B cell (primary cell): ENCODE results near the gene PIP4K2C. TPM values are rescaled to one million over a fixed set of nuclear protein-coding genes. Genes with fewer than 3 reads are reported as not detected.

Source experiments
- ATAC-seq: fragments of 200-7000 bp; cut with Tn5 transposase; one replicate; pipeline ENCODE4 v1.10.0; 2021; ENCODE audit warnings: low read depth, mild to moderate bottlenecking, moderate number of reproducible peaks, moderate library complexity
- CTCF ChIA-PET: fragments of 350-600 bp; sonication (Branson Sonifier 250); formaldehyde crosslinking; loops from one replicate; lab custom pipeline; 2021; ENCODE audit warnings: antibody characterized with exemption, inconsistent platforms; lab: Charles Lee
- POLR2A ChIA-PET: fragments of 350-600 bp; sonication (Branson Sonifier 250); formaldehyde crosslinking; loops from one replicate; lab custom pipeline; 2021; ENCODE audit warnings: antibody characterized with exemption; lab: Charles Lee
- DNase-seq: peaks from one replicate; pipeline ENCODE4 v3.0.0; 2013
- H2AFZ ChIP-seq: 2 replicates; pipeline ENCODE4 v1.6.1; 2012; ENCODE audit warnings: mild to moderate bottlenecking, low read depth, low read length; ENCODE audit not compliant: insufficient read depth, poor library complexity, severe bottlenecking
- H3K27ac ChIP-seq, 2 donors: 1 replicate in 1 of 2; 2 replicates in 1 of 2; pipeline ENCODE4 v1.5.1; 2012 to 2013; ENCODE audit warnings: low read length in 2 of 2, mild to moderate bottlenecking in 2 of 2, moderate library complexity in 1 of 2
- H3K27me3 ChIP-seq, 4 experiments: fragments of 200-600 bp in 1 of 4; sonication (generic) in 1 of 4; replicated peaks in 1 of 4; 1 replicate in 2 of 4; 2 replicates in 2 of 4; pipeline versions ENCODE4 v1.6.1 to v1.7.0; 2013 to 2016; ENCODE audit warnings: low read length in 3 of 4, mild to moderate bottlenecking in 2 of 4, mixed read lengths in 1 of 4, moderate library complexity in 1 of 4; ENCODE audit not compliant: insufficient read depth in 4 of 4, control insufficient read depth in 3 of 4; ENCODE audit errors: control extremely low read depth in 1 of 4
- H3K36me3 ChIP-seq, 2 experiments: replicated peaks in 1 of 2; 1 replicate in 1 of 2; 2 replicates in 1 of 2; pipeline versions ENCODE4 v1.6.1 to v1.7.1; 2013; ENCODE audit warnings: low read length in 1 of 2; ENCODE audit not compliant: insufficient read depth in 2 of 2, control insufficient read depth in 1 of 2; ENCODE audit errors: control extremely low read depth in 1 of 2, extremely low read depth in 1 of 2
- H3K4me1 ChIP-seq, 2 donors: fragments of 200-600 bp in 1 of 2; sonication (generic) in 1 of 2; 1 replicate in 1 of 2; 2 replicates in 1 of 2; pipeline versions ENCODE4 v1.5.1 to v1.6.1; 2013 to 2017; ENCODE audit warnings: low read length in 2 of 2; ENCODE audit not compliant: control insufficient read depth in 2 of 2, insufficient read depth in 2 of 2
- H3K4me2 ChIP-seq: replicated peaks from 2 replicates; pipeline ENCODE3; 2012; ENCODE audit warnings: mild to moderate bottlenecking, low read depth, low read length; ENCODE audit not compliant: poor library complexity, severe bottlenecking
- H3K4me3 ChIP-seq, 5 experiments: fragments of 200-600 bp in 1 of 5; sonication (generic) in 1 of 5; 1 replicate in 3 of 5; 2 replicates in 2 of 5; pipeline versions ENCODE4 v1.5.1 to v1.7.0; 2011 to 2016; ENCODE audit warnings: low read length in 4 of 5, mild to moderate bottlenecking in 4 of 5, low read depth in 2 of 5, control low read depth in 1 of 5, moderate library complexity in 1 of 5; ENCODE audit not compliant: insufficient read depth in 1 of 5; ENCODE audit errors: control extremely low read depth in 1 of 5, extremely low read depth in 1 of 5
- H3K79me2 ChIP-seq: fragments of 200-600 bp; sonication (generic); one replicate; pipeline ENCODE4 v1.6.0; 2016; ENCODE audit warnings: low read length; ENCODE audit not compliant: control insufficient read depth, insufficient read depth
- H3K9ac ChIP-seq: fragments of 200-600 bp; sonication (generic); 2 replicates; pipeline ENCODE4 v1.6.1; 2017; ENCODE audit warnings: mild to moderate bottlenecking, low read length, moderate library complexity
- H3K9me3 ChIP-seq, 3 donors: one replicate each; pipeline versions ENCODE4 v1.6.1 to v1.7.1; 2013; ENCODE audit warnings: low read length in 2 of 3; ENCODE audit not compliant: control insufficient read depth in 2 of 3, insufficient read depth in 1 of 3; ENCODE audit errors: control extremely low read depth in 1 of 3
- H4K20me1 ChIP-seq: 2 replicates; pipeline ENCODE4 v1.6.0; 2012; ENCODE audit warnings: mild to moderate bottlenecking, low read length; ENCODE audit not compliant: insufficient read depth, control insufficient read depth, poor library complexity, severe bottlenecking
- H3K27ac Mint-ChIP-seq: one replicate; pipeline ENCODE4 v1.8.0; 2021; ENCODE audit warnings: mixed read lengths
- H3K27me3 Mint-ChIP-seq: one replicate; pipeline ENCODE4 v1.8.0; 2021; ENCODE audit warnings: mixed read lengths
- H3K4me1 Mint-ChIP-seq: one replicate; pipeline ENCODE4 v1.8.0; 2021; ENCODE audit warnings: mixed read lengths
- H3K4me3 Mint-ChIP-seq: one replicate; pipeline ENCODE4 v1.8.0; 2021; ENCODE audit warnings: mixed read lengths
- H3K9me3 Mint-ChIP-seq: one replicate; pipeline ENCODE4 v1.8.0; 2022; ENCODE audit warnings: mixed read lengths; ENCODE audit not compliant: insufficient read depth
- CTCF ChIP-seq: fragments of 200-600 bp; IDR thresholded peaks from one replicate; pipeline ENCODE4 v1.8.0; 2022; ENCODE audit warnings: antibody characterized with exemption, mild to moderate bottlenecking
- EZH2 ChIP-seq: IDR thresholded peaks from 2 replicates; pipeline ENCODE4 v1.6.1; 2012; ENCODE audit warnings: borderline replicate concordance, low read depth, mild to moderate bottlenecking, moderate library complexity, low read length; ENCODE audit not compliant: insufficient read depth, poor library complexity, severe bottlenecking
- whole genome bisulfite sequencing: methylation state at CpG from one replicate; pipeline ENCODE4 v1.1.5; 2013; ENCODE audit warnings: missing lambda C conversion rate; ENCODE audit not compliant: insufficient coverage; 5-methylcytosine and 5-hydroxymethylcytosine counted together
- intact Hi-C: fragments of 100-400 bp; cut with micrococcal nuclease; formaldehyde crosslinking; loops from one replicate; pipeline ENCODE4 v1.10.0; 2022
- polyA plus RNA-seq: library from polyadenylated mRNA; depleted of rRNA; stranded (reverse); fragments of >200 nt; gene quantifications from 2 replicates; pipeline ENCODE4 v1.2.3, GENCODE V29; 2012
- total RNA-seq, 2 donors: library from RNA; stranded (reverse); fragments of 120-200 nt in 1 of 2; gene quantifications; 1 replicate in 1 of 2; 2 replicates in 1 of 2; pipeline versions ENCODE4 v1.2.3 to v1.2.4, GENCODE V29; 2013 to 2022

PIP4K2C gene
- total and polyA plus RNA-seq, 2 donors (not counting 1 experiment from before 2014, with no cell fraction given), result 20.1 to 21.3 TPM

GRCh38 chr12:57571926-57572762 is 18.8 kb upstream of the PIP4K2C start:
- Histone ChIP-seq H3K9ac (no peak overlapping the region), H3K4me2 (no peak overlapping the region), H2AFZ (no peak overlapping the region), H3K9me3 (no peaks in the 10 kb centered on the region), H3K36me3 (no peaks in the 10 kb centered on the region), H3K4me3 (no peak overlapping the region), H3K27ac (no peak overlapping the region), H3K79me2 (no peaks in the 10 kb centered on the region), H3K27me3 (no peaks in the 10 kb centered on the region), H3K4me1 (no peaks in the 10 kb centered on the region), H4K20me1 (no peaks in the 10 kb centered on the region)
- DNase-seq, result no peak
- no peak overlapping the region for H3K27ac Mint-ChIP-seq
- 96% methylated on average over 12 of the region's 12 CpGs for WGBS
- no peaks in the 10 kb centered on the region for H3K9me3 Mint-ChIP-seq
- ChIA-PET CTCF (interaction anchor here (1.3 to 2.0 kb wide), 3 partner anchors 11 to 113 kb away, joined by 3 to 9 read pairs (median 3); no protein-coding TSS in a partner anchor), POLR2A (no interaction called here)
- H3K4me3 Mint-ChIP-seq, result no peak overlapping the region
- intact Hi-C loops, result no loop called here
- H3K27me3 Mint-ChIP-seq, result peaks cover 16% of the 10 kb centered on the region
- TF ChIP-seq EZH2 (no peak), CTCF (no peak)
- H3K4me1 Mint-ChIP-seq, result no peaks in the 10 kb centered on the region
- no peak for ATAC-seq

- no peak overlapping the region for H3K4me3 Mint-ChIP-seq
- ChIA-PET POLR2A (no interaction called here), CTCF (interaction anchor here (0.9 to 3.5 kb wide), 3 partner anchors 11 to 48 kb away, joined by 3 to 17 read pairs (median 4); no protein-coding TSS in a partner anchor)
- no peak for DNase-seq
- no peaks in the 10 kb centered on the region for H3K9me3 ChIP-seq
- H3K27ac Mint-ChIP-seq, result no peak overlapping the region
- no peak overlapping the region for H3K4me3 ChIP-seq
- H3K27me3 Mint-ChIP-seq, result peaks cover 9% of the 10 kb centered on the region
- no peak overlapping the region for H3K27ac ChIP-seq
- no peaks in the 10 kb centered on the region for H3K4me1 ChIP-seq
- no peak overlapping the region for H3K4me2 ChIP-seq
- no peak overlapping the region for H3K9ac ChIP-seq
- no peaks in the 10 kb centered on the region for H3K79me2 ChIP-seq
- no peak for TF ChIP-seq CTCF
- TF ChIP-seq EZH2, result no peak
- no peaks in the 10 kb centered on the region for H3K27me3 ChIP-seq
- intact Hi-C loops, result no loop called here
- no peaks in the 10 kb centered on the region for H3K36me3 ChIP-seq
- no peaks in the 10 kb centered on the region for H4K20me1 ChIP-seq
- ATAC-seq, result no peak
- H3K4me1 Mint-ChIP-seq, result no peaks in the 10 kb centered on the region
- 93% methylated on average over 6 of the region's 10 CpGs for WGBS
- no peaks in the 10 kb centered on the region for H3K9me3 Mint-ChIP-seq
- H2AFZ ChIP-seq, result no peak overlapping the region
Observed at GRCh38 chr12:57574795-57575194, 16.2 kb upstream of the PIP4K2C start.
